Measurements from ENCODE around the gene MPST.
A peak's percentile ranks its signal among the peaks of the same experiment; 100 is the strongest.

MPST gene

DNA sequence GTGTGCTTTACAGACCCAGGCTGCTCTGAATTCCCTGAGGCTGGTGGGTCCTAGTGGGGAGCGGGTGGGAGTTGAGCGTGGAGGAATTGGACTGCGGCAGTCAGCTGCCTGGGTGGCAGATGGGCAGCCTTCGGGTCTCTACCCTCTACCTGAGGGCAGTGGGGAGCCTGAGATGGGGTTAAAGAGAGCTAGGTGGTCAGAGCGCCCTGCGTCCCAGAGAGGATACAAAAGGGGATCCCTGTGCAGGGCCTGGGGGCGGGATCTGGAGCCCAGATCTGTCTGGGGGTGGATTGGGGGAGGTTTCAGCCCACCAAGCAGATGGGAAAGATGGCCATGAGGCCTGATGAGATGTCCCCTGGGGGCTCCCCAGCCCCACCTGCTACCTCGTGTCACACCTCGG is 50.2 kb downstream of the MPST start (continued):
- TF ChIP-seq, protein P1, sequence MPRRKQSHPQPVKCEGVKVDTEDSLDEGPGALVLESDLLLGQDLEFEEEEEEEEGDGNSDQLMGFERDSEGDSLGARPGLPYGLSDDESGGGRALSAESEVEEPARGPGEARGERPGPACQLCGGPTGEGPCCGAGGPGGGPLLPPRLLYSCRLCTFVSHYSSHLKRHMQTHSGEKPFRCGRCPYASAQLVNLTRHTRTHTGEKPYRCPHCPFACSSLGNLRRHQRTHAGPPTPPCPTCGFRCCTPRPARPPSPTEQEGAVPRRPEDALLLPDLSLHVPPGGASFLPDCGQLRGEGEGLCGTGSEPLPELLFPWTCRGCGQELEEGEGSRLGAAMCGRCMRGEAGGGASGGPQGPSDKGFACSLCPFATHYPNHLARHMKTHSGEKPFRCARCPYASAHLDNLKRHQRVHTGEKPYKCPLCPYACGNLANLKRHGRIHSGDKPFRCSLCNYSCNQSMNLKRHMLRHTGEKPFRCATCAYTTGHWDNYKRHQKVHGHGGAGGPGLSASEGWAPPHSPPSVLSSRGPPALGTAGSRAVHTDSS (tag by site-specific recombination; IDR thresholded peaks at IDR 0.05): no peak
- TF ChIP-seq ZNF701 (tag by site-specific recombination; IDR thresholded peaks at IDR 0.05) (no peak), ZBTB20 (tag by site-specific recombination; IDR thresholded peaks at IDR 0.05) (no peak), ZNF184 (tag by site-specific recombination; IDR thresholded peaks at IDR 0.05) (no peak), ZNF521 (tag by site-specific recombination; IDR thresholded peaks at IDR 0.05) (no peak), ZNF114 (tag by site-specific recombination; IDR thresholded peaks at IDR 0.05) (no peak), PRDM1 (tag by site-specific recombination; IDR thresholded peaks at IDR 0.05) (no peak)
- TF ChIP-seq, protein P2, sequence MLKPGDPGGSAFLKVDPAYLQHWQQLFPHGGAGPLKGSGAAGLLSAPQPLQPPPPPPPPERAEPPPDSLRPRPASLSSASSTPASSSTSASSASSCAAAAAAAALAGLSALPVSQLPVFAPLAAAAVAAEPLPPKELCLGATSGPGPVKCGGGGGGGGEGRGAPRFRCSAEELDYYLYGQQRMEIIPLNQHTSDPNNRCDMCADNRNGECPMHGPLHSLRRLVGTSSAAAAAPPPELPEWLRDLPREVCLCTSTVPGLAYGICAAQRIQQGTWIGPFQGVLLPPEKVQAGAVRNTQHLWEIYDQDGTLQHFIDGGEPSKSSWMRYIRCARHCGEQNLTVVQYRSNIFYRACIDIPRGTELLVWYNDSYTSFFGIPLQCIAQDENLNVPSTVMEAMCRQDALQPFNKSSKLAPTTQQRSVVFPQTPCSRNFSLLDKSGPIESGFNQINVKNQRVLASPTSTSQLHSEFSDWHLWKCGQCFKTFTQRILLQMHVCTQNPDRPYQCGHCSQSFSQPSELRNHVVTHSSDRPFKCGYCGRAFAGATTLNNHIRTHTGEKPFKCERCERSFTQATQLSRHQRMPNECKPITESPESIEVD (tag by site-specific recombination; IDR thresholded peaks at IDR 0.05): no peak
- TF ChIP-seq, protein P3, sequence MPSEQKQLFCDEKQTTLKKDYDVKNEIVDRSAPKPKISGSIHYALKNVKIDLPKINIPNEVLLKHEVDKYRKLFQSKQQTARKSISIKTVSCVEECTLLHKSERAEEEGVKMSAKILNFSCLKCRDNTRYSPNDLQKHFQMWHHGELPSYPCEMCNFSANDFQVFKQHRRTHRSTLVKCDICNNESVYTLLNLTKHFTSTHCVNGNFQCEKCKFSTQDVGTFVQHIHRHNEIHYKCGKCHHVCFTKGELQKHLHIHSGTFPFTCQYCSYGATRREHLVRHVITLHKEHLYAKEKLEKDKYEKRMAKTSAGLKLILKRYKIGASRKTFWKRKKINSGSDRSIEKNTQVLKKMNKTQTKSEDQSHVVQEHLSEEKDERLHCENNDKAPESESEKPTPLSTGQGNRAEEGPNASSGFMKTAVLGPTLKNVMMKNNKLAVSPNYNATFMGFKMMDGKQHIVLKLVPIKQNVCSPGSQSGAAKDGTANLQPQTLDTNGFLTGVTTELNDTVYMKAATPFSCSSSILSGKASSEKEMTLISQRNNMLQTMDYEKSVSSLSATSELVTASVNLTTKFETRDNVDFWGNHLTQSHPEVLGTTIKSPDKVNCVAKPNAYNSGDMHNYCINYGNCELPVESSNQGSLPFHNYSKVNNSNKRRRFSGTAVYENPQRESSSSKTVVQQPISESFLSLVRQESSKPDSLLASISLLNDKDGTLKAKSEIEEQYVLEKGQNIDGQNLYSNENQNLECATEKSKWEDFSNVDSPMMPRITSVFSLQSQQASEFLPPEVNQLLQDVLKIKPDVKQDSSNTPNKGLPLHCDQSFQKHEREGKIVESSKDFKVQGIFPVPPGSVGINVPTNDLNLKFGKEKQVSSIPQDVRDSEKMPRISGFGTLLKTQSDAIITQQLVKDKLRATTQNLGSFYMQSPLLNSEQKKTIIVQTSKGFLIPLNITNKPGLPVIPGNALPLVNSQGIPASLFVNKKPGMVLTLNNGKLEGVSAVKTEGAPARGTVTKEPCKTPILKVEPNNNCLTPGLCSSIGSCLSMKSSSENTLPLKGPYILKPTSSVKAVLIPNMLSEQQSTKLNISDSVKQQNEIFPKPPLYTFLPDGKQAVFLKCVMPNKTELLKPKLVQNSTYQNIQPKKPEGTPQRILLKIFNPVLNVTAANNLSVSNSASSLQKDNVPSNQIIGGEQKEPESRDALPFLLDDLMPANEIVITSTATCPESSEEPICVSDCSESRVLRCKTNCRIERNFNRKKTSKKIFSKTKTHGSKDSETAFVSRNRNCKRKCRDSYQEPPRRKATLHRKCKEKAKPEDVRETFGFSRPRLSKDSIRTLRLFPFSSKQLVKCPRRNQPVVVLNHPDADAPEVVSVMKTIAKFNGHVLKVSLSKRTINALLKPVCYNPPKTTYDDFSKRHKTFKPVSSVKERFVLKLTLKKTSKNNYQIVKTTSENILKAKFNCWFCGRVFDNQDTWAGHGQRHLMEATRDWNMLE (tag by site-specific recombination; conservative IDR thresholded peaks at IDR 0.05; ENCODE audit: low read depth): no peak

DNA sequence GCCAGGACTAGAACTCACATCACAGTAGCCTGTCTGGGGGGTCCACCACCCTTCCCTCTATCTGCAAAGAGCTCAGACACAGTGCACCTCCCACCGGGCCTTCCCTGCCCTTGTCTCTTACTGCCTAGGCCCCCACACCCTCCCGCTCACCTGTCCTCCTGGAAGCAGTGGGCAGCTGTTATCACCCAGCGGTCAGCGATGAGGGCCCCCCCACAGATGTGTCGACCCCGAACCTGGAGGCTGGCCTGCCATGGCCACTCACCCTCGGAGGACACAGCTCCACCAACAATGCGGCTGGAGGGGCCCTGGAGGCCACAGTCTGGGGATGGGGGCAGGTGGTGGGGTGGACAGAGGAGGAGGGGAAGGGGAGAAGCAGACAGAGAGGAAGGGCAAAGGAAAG is 50.8 kb downstream of the MPST start:
- TF ChIP-seq ZNF350 (tag by site-specific recombination; IDR thresholded peaks at IDR 0.05) (no peak), ZNF335 (tag by site-specific recombination; conservative IDR thresholded peaks at IDR 0.05) (no peak), GLIS1 (tag by site-specific recombination; IDR thresholded peaks at IDR 0.05) (0 out of 2 replicates have a peak, but pooled peaks have one; percentile 9), SCRT2 (tag by site-specific recombination; IDR thresholded peaks at IDR 0.05) (no peak)
- TF ChIP-seq, protein P4, sequence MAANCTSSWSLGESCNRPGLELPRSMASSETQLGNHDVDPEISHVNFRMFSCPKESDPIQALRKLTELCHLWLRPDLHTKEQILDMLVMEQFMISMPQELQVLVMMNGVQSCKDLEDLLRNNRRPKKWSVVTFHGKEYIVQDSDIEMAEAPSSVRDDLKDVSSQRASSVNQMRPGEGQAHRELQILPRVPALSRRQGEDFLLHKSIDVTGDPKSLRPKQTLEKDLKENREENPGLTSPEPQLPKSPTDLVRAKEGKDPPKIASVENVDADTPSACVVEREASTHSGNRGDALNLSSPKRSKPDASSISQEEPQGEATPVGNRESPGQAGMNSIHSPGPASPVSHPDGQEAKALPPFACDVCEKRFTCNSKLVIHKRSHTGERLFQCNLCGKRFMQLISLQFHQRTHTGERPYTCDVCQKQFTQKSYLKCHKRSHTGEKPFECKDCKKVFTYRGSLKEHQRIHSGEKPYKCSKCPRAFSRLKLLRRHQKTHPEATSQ (tag by site-specific recombination; IDR thresholded peaks at IDR 0.05): no peak
- Histone ChIP-seq H3K4me3 (ENCODE audit: low read depth, low read length) (no peak overlapping the region), H3K4me1 (ENCODE audit: control insufficient read depth, insufficient read depth, low read length) (no peaks in the 10 kb centered on the region), H3K9me3 (ENCODE audit: control insufficient read depth, insufficient read depth, low read depth, low read length) (no peaks in the 10 kb centered on the region), H3K36me3 (ENCODE audit: control insufficient read depth in 2 of 2, insufficient read depth in 1 of 2, low read length in 2 of 2) (no peaks in the 10 kb centered on the region), H3K27ac (ENCODE audit: extremely low read depth, low read depth, low read length) (no peak overlapping the region)
- CTCF ChIA-PET: interaction anchor here (0.6 to 1.0 kb wide), 3 partner anchors 24 to 128 kb away, joined by 3 to 4 read pairs (median 3); no protein-coding TSS in a partner anchor
- POLR2A ChIA-PET: interaction anchor here (1.0 to 1.3 kb wide), 2 partner anchors 18 to 51 kb away, joined by 3 to 5 read pairs; partner anchors contain the start of genes MPST and TST
